ENCODE results near the gene PLEKHA4. TPM values are rescaled to one million over a fixed set of nuclear protein-coding genes. Genes with fewer than 3 reads are reported as not detected.
A peak's percentile ranks its signal among the peaks of the same experiment; 100 is the strongest.

Gene PLEKHA4
- total RNA-seq, 1 donor from 2014 or later = 40.0 TPM

DNA sequence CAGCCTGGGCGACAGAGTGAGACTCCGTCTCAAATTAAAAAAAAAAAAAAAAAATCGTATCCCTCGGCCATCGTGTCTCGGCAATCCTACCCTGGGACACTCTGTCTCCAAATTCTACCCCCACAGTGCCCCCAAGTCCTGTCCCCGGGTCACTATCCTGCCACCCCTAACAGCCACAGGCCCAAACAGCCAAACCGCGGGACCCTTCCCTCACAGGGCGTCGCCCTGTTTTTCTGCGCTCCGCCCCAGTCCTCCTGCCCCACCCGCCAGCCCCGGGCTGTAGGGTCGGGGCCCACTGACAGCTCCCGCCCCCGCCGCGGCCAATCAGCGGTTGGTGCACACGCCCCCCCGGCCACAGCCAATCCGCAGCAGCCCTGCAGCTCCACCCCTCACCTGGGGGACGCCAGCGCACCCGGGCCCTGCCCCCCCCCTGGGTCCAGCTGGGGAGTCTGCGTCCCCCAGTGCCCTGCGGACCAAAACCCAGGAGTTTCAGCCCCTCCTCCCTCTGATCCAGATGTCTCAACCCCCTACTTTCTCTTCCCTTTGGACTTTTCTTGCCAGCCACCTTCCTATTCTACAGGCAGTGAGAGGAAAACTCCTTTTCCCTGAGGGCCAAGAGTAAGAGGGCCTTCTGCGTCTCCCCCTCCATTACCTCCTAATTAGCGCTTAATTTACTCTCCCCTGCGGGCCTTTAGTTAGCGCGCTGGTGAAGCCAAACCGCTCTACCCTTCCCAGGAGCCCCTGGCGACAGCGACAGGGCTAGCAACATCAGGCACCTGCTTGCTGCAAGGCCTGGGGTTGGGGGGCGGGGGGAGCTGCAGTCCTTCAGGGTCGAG lies 56.1 kb downstream of the PLEKHA4 start:
- H3K9me3 Mint-ChIP-seq (ENCODE audit: unreplicated experiment) = no peaks in the 10 kb centered on the region
- peak overlapping the region; percentile 94 for H3K27ac Mint-ChIP-seq (ENCODE audit: unreplicated experiment)
- H3K4me1 Mint-ChIP-seq (ENCODE audit: unreplicated experiment) = peaks cover 40% of the 10 kb centered on the region
- H3K27me3 Mint-ChIP-seq (ENCODE audit: unreplicated experiment) = no peaks in the 10 kb centered on the region
- no peak for TF ChIP-seq CTCF (IDR thresholded peaks at IDR 0.05)
- peak; percentile 88 for DNase-seq (ENCODE audit: extremely low spot score, unreplicated experiment)
- H3K36me3 Mint-ChIP-seq (ENCODE audit: unreplicated experiment) = no peaks in the 10 kb centered on the region
- H3K4me3 Mint-ChIP-seq (ENCODE audit: unreplicated experiment) = peak overlapping the region; percentile 82

- Mint-ChIP-seq H3K27ac (ENCODE audit: unreplicated experiment) (peak overlapping the region; percentile 80), H3K9me3 (ENCODE audit: unreplicated experiment) (no peaks in the 10 kb centered on the region), H3K4me3 (ENCODE audit: unreplicated experiment) (peak overlapping the region; percentile 82), H3K27me3 (ENCODE audit: unreplicated experiment) (no peaks in the 10 kb centered on the region), H3K36me3 (ENCODE audit: unreplicated experiment) (no peaks in the 10 kb centered on the region), H3K4me1 (ENCODE audit: unreplicated experiment) (peaks cover 39% of the 10 kb centered on the region)
- no peak for DNase-seq (ENCODE audit: extremely low spot score, unreplicated experiment)
- TF ChIP-seq CTCF (IDR thresholded peaks at IDR 0.05) = no peak
Measured at GRCh38 chr19:48810151-48810550, 58.3 kb downstream of the PLEKHA4 start.

DNA sequence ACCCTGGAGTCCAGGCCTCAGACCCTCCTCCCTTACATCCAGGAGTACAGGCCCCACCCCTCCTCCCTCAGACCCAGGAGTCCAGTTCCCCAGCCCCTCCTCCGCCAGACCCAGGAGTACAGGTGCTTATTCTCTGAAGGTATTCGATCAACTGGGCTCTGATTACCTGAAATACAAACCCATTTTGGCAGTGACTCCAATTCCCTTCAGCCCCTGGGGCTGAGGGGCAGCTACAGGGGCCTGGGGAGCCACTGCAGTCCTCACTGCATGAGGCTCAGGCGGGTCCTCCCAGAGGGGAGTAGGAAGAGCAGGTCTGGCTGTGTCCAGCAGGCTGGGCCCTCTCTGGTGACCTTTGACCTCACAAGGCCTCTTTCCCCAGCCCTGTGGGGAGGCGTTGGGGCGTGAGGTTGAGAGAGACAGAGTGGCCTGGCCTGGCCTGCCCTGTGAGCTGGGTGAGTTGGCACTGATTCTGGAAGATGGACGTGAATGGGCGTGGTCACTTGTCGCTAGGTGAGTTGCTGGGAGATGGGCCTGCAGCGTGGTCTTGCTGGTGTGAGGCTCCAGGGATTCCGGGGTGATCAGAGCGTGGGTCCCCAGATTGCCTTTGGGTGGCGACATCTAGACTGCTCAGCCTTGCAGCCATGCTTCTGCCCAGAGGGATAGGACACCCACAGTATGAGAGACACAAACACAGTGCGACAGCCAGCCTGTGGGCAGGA lies 60.7 kb downstream of the PLEKHA4 start:
- H3K4me3 Mint-ChIP-seq (ENCODE audit: unreplicated experiment) = no peak overlapping the region
- no peaks in the 10 kb centered on the region for H3K27me3 Mint-ChIP-seq (ENCODE audit: unreplicated experiment)
- no peak for TF ChIP-seq CTCF (IDR thresholded peaks at IDR 0.05)
- no peak for DNase-seq (ENCODE audit: extremely low spot score, unreplicated experiment)
- peak overlapping the region; percentile 9 for H3K27ac Mint-ChIP-seq (ENCODE audit: unreplicated experiment)
- H3K9me3 Mint-ChIP-seq (ENCODE audit: unreplicated experiment) = no peaks in the 10 kb centered on the region
- H3K36me3 Mint-ChIP-seq (ENCODE audit: unreplicated experiment) = no peaks in the 10 kb centered on the region
- H3K4me1 Mint-ChIP-seq (ENCODE audit: unreplicated experiment) = peaks cover 37% of the 10 kb centered on the region

- Mint-ChIP-seq H3K4me1 (ENCODE audit: unreplicated experiment) (peaks cover 29% of the 10 kb centered on the region), H3K4me3 (ENCODE audit: unreplicated experiment) (no peak overlapping the region), H3K27ac (ENCODE audit: unreplicated experiment) (peak overlapping the region; percentile 60), H3K9me3 (ENCODE audit: unreplicated experiment) (no peaks in the 10 kb centered on the region), H3K36me3 (ENCODE audit: unreplicated experiment) (no peaks in the 10 kb centered on the region), H3K27me3 (ENCODE audit: unreplicated experiment) (no peaks in the 10 kb centered on the region)
- DNase-seq (ENCODE audit: extremely low spot score, unreplicated experiment) = no peak
- TF ChIP-seq CTCF (IDR thresholded peaks at IDR 0.05) = no peak
Measured at GRCh38 chr19:48806818-48807589, 61.4 kb downstream of the PLEKHA4 start.

GRCh38 chr19:48806518-48806817 lies 61.9 kb downstream of the PLEKHA4 start:
- peaks cover 28% of the 10 kb centered on the region for H3K4me1 Mint-ChIP-seq (ENCODE audit: unreplicated experiment)
- H3K9me3 Mint-ChIP-seq (ENCODE audit: unreplicated experiment) = no peaks in the 10 kb centered on the region
- DNase-seq (ENCODE audit: extremely low spot score, unreplicated experiment) = no peak
- H3K4me3 Mint-ChIP-seq (ENCODE audit: unreplicated experiment) = no peak overlapping the region
- H3K27ac Mint-ChIP-seq (ENCODE audit: unreplicated experiment) = no peak overlapping the region
- no peaks in the 10 kb centered on the region for H3K36me3 Mint-ChIP-seq (ENCODE audit: unreplicated experiment)
- no peak for TF ChIP-seq CTCF (IDR thresholded peaks at IDR 0.05)
- H3K27me3 Mint-ChIP-seq (ENCODE audit: unreplicated experiment) = no peaks in the 10 kb centered on the region
